NCI-H460 (cell line): ENCODE results near the gene ABCB6. TPM values are rescaled to one million over a fixed set of nuclear protein-coding genes. Genes with fewer than 3 reads are reported as not detected.
A peak's percentile ranks its signal among the peaks of the same experiment; 100 is the strongest.
"Not testable (repeated sequence)": the region's sequence is repeated elsewhere in the genome, so short reads cannot be mapped to it uniquely, and the experiment has no call there.

Source experiments
- DNase-seq: peaks from one replicate; pipeline ENCODE4 v3.0.0-alpha.2; 2016; ENCODE audit warnings: low read depth; ENCODE audit errors: extremely low read depth
- total RNA-seq: library from RNA; depleted of rRNA; stranded (reverse); fragments of >200 nt; shearing (Covaris generic); gene quantifications from 2 replicates; pipeline ENCODE4 v1.2.3, GENCODE V29; 2014

The ABCB6 gene
- total RNA-seq, 1 experiment from 2014 or later: 62.5 TPM

- DNase-seq: no peak
Observed at GRCh38 chr2:219215871-219216534, 2.8 kb downstream of the ABCB6 start.

- no peak for DNase-seq
Observed at GRCh38 chr2:219214786-219215185, 4.0 kb downstream of the ABCB6 start.

GRCh38 chr2:219214141-219214540, 4.6 kb downstream of the ABCB6 start:
- no peak for DNase-seq

GRCh38 chr2:219213486-219214071, 5.2 kb downstream of the ABCB6 start:
- no peak for DNase-seq

GRCh38 chr2:219213026-219213415, 5.7 kb downstream of the ABCB6 start:
- DNase-seq: no peak

- DNase-seq: no peak
Observed at GRCh38 chr2:219210886-219211362, 7.8 kb downstream of the ABCB6 start.

GRCh38 chr2:219210196-219210885, 8.4 kb downstream of the ABCB6 start:
- DNase-seq: no peak

- no peak for DNase-seq
Observed at GRCh38 chr2:219209236-219210195, 9.2 kb downstream of the ABCB6 start.

- no peak for DNase-seq
Observed at GRCh38 chr2:219207884-219208740, 10.6 kb downstream of the ABCB6 start.

GRCh38 chr2:219207134-219207883, 11.4 kb downstream of the ABCB6 start:
- no peak for DNase-seq

- peak; percentile 92 for DNase-seq
Observed at GRCh38 chr2:219206328-219207133, 12.2 kb downstream of the ABCB6 start, which contains the start of gene ZFAND2B. Gene ZFAND2B (plus strand): TSS chr2:219206782. CDS start chr2:219206988, 206 bp downstream.

GRCh38 chr2:219205981-219206327, 12.8 kb downstream of the ABCB6 start:
- no peak for DNase-seq

GRCh38 chr2:219205165-219205538, 13.6 kb downstream of the ABCB6 start:
- DNase-seq: no peak

- DNase-seq: no peak
Observed at GRCh38 chr2:219204425-219205164, 14.2 kb downstream of the ABCB6 start.

GRCh38 chr2:219201331-219201730, 17.4 kb downstream of the ABCB6 start:
- DNase-seq: not testable (repeated sequence)

GRCh38 chr2:219200502-219201326, 18.0 kb downstream of the ABCB6 start:
- DNase-seq: not testable (repeated sequence)
